NCI-H345 treated with DMSO at 0.1 percent for 48 hours (cell line): ENCODE data around the gene ENPP5.

Experiments
- DNase-seq: peaks from one replicate; lab custom pipeline; 2025; ENCODE audit not compliant: unreplicated experiment; lab: John Stamatoyannopoulos, UW

Gene ENPP5

DNA sequence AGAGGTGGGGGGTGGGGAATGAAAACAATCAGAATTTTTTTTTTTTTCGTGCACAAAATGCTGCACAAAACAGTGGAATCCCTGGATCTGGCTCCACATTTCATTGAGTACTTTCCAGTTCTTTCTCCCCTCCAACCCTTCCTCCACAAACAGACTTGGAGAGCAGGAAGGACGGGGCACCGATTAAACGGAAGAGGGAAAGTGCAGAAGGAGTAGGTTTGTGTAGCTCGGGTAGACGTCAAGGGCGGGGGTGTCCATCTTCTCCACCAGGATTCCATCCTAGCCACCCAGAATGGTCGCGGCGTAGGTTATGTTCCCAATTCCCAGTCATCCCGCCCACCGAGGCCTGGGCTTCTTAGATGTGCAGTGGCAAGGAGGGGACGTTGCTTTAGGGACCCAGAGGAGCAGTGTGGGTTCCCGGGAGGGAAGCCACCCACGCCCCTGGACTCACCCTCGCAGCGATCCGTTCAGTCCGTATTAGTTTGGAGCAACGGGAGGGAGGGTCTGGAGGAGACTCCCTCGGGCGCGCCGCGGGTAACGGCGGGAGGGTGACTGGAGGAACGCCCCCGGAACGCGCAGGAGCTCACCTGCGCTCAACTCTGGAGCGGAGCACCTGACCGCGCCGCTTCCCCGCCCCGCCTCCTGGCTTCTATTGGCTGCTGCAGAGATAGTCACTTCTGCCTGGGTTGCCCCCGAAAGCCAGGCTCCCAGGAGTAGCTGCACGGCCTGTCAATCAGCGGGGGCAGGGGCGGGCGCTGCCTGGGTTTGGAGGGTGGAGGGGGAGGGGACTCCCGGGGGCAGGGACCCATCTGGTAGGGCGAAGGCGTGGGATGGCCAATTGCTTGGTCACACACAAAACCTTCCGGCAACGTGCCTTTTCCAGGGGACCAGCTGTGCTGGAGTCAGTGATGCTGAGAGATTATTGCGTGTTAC, at the start of gene ENPP5:
Gene ENPP5, minus strand, starts transcription at position 624 of the 933 bp plus-strand sequence. CDS start 2,718 bp downstream, outside the sequence.
- DNase-seq: peak; percentile 94

DNA sequence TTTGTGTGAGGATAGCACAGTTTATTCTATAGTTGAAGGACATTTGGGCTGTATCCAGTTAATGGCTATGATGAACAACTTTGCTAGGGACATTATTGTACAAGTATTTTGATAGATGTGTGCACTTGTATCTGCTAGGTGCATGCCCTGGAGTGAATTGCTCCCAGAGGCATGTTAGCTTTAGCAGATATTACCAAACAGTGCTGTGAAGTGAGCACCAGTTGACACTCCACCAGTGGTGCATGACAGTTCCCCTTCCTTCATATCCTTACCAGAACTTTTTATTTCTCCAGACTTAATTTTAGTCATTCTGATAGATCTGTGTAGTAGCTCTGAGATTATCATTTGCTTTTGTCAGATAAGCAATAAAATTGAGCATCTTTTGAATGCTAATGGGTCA, 48.9 kb upstream of the ENPP5 start:
- no peak for DNase-seq

- DNase-seq: no peak
Observed at GRCh38 chr6:46218457-46218856, 47.7 kb upstream of the ENPP5 start.

- DNase-seq: no peak
Observed at GRCh38 chr6:46217671-46218131, 46.9 kb upstream of the ENPP5 start.

DNA sequence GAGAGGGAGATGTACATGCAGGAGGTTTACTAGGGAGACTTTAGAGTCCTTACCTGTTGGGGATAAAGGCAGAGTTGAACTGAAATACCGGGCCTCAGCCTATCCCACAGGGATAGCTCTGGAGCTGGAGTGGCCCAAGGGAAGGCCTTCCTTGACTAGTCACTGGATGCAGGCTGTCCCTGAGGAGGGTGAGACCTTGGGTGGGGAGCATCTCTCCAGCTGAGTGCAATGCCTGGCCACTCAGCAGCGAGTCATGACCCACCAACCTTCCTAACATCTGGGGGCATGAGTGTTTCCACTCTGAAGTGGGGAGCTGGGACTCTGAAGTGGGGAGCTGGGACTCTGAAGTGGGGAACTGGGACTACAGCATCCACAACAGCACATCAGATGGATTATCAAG, 46.1 kb upstream of the ENPP5 start:
- no peak for DNase-seq

DNA sequence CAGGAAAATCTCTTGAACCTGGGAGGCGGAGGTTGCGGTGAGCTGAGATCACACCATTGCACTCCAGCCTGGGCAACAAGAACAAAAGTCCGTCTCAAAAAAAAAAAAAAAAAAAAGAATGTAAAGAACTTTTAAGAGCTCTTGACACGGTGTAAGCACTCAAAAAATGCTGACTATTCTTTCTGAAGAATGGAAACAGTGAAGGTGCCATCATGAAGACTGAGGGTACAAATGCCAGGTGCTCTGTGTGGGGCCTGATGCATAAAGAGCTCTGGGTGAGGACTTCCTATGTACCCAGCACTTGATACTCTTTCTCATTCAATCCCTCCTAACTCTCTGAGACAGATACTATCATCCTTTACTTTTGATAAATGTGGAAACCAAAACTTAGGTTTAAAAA, 45.0 kb upstream of the ENPP5 start:
- no peak for DNase-seq

- no peak for DNase-seq
Observed at GRCh38 chr6:46215213-46215612, 44.4 kb upstream of the ENPP5 start.

DNA sequence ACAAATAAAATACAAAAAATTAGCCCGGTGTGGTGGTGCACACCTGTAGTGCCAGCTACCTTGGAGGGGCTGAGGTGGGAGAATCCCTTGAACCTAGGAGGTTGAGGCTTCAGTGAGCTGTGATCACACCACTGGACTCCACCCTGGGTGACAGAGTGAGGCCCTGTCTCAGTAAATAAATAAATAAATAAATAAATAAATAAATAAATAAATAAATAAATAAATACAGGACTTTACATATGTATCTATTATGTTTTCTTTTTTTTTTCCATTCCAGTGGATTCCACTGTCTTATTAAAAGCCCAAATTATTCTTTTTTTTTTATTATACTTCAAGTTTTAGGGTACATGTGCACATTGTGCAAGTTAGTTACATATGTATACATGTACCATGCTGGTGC, 41.1 kb upstream of the ENPP5 start:
- no peak for DNase-seq

DNA sequence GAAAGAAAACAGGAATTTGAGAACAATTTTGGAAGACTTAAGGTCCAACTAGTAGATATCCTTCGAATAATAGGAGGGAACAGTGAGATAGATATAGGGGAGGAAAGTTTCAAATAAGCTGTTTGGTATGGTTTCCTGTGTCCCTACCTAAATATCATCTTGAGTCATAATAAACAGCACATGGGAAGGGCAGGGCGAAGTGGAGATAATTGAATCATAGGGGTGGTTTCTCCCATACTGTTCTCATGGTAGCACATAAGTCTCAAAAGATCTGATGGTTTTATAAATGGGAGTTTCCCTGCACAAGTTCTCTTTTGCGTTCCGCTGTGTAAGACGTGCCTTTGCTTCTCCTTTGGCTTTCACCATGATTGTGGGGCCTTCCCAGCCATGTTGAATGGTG, 39.5 kb upstream of the ENPP5 start:
- no peak for DNase-seq

- DNase-seq: no peak
Observed at GRCh38 chr6:46208303-46208702, 37.5 kb upstream of the ENPP5 start.

DNA sequence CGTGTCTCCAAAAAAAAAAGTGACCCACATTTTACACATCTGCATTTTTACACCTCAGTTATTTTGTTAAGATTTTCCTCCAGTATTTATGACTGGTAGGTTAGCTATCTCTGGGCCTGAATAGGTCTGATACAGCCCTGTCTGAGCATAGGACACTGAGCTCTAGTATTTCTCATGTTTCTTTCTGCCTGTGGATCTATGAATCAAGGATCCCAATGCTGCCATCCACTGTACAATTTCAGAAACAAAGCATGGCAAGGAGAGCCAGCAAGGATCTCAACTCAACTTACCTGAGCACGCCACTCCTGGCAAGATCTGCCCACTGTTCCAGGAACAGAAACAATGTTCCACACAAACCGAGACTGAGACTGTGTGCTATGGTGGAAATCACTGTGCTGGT, 36.4 kb upstream of the ENPP5 start:
- no peak for DNase-seq

DNA sequence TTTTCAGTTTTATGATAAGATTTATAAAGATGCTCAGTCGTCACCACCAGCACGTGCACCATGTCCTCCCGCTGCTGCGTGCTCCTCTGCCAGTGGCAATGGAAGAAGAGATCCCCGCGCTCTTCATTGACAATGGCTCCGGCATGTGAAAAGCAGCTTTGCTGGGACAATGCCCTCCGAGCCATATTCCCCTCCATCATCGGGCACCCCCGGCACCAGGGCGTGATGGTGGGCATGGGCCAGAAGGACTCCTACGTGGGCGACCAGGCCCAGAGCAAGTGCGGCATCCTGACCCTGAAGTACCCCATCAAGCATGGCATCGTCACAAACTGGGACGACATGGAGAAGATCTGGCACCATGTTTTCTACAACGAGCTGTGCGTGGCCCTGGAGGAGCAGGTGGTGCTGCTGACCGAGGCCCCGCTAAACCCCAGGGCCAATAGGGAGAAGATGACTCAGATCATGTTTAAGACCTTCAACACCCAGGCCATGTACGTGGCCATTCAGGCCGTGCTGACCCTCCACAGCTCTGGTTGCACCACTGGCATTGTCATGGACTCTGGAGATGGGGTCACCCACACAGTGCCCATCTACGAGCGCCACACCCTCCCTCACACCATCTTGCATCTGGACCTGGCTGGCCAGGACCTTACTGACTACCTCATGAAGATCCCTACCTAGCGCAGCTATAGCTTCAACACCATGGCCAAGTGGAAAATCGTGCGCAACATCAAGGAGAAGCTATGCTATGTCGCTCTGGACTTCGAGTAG, 34.3 kb upstream of the ENPP5 start:
- DNase-seq: no peak

DNA sequence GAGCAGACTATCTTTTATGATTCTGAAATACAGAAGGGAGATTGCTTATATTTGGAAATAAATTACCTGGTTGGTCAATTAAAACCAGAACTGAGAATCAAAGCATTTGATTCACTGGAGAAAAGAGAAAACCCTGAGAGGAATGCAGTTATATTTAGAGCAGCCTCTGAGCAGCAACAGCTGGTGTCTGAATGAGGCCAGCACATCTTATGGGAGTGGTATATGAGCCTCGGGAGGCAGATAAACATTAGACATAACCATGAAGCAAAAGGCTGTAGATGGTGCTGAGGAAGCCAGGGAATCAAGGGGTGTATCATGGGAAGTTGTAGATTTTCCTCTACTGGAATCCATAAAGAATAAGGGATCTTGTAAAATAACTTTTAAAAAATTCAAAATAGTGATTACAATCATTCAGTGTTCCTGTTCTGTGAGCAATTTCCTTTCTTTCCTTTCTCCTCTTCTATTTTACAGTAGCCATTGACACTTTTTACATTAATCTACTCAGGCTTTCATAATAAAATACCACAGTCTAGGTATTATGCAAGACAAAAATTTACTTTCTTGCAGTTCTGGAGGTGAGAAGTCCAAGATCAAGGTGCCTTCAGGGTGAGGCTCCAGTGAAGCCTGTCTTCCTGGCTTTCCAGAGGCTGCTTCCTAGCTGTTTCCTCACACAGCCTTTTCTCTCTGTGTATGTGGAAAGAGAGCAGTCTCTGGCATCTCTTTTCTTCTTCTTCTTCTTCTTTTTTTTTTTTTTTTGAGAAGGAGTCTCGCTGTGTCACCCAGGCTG, 32.8 kb upstream of the ENPP5 start:
- DNase-seq: no peak

DNA sequence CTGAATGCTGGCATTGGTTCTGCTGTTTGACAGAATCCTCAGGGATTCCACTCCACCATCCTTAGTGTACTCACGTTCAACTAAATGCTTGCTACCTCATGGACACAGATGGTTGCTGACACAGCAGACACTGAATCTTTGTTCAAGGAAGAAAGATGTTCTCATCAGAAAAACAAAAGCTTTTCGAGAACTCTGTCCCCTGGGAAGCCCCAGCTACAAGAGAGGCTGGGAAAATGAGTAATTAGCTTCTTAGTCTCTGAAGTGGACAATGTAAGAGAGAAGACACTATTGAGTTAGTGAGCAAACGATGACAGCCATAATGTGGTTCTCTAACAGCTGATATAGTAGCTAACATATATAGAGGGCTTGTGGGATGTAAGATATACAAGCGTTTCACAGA, 30.9 kb upstream of the ENPP5 start:
- DNase-seq: no peak

GRCh38 chr6:46199387-46199786, 28.6 kb upstream of the ENPP5 start:
- no peak for DNase-seq

DNA sequence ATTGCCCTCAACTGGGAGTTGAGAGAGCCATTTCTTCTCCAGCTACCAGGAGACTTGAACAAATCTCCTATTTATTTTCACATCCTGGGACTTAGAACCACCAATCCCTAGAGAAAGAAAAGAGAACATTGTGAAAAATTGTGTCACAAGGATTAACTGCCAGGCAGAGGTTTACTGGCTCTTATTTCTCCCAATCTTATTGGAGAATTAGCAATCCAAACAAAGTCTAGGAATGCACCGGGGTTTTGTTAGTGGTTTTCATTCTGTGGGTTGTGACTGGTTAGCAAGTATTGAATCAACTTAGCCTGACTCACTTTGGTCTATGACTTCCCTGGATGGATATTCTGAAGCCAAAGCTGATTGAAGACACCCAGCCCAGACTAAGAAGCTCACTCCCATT, 21.2 kb upstream of the ENPP5 start:
- no peak for DNase-seq

GRCh38 chr6:46190889-46191288, 20.1 kb upstream of the ENPP5 start:
- DNase-seq: no peak

GRCh38 chr6:46189726-46190125, 18.9 kb upstream of the ENPP5 start:
- DNase-seq: no peak

GRCh38 chr6:46186583-46186982, 15.8 kb upstream of the ENPP5 start:
- DNase-seq: no peak

DNA sequence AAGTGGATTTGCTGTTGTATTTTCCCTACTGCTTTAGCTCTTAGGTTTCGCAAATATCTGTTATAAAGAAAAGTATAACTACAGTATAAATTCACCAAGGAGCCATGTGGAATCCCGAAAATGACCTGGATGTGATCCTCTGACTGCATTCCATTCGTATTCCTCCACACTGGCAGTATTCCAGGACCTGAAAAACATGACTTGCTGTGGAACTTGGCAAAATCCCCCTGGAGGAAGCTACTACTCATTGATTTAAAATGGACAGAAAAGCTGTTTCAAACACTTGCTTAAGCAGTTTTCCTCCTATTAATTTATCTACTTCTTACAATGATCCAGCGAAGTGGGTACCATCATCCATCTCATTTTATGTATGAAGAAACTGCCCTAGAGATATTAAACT, 13.3 kb upstream of the ENPP5 start:
- no peak for DNase-seq

GRCh38 chr6:46175976-46176375, 5.2 kb upstream of the ENPP5 start:
- no peak for DNase-seq
